ENCODE measurements around the gene ADGRL3. TPM values are rescaled to one million over a fixed set of nuclear protein-coding genes. Genes with fewer than 3 reads are reported as not detected.

ADGRL3 gene
- 5.9 and 7.9 TPM in 2 replicates for total RNA-seq

GRCh38 chr4:61200187-61200915 is at the start of gene ADGRL3:
TSS of gene ADGRL3 (plus strand) at chr4:61200326.

Small RNA genes lying within 50 kb of the gene (small RNA-seq; reads per million reads assigned to genes)
- not detected for gene RF00019

Measured in placental epithelial cell (primary cell).